ENCODE data around the gene UGT1A9.

UGT1A9 gene

DNA sequence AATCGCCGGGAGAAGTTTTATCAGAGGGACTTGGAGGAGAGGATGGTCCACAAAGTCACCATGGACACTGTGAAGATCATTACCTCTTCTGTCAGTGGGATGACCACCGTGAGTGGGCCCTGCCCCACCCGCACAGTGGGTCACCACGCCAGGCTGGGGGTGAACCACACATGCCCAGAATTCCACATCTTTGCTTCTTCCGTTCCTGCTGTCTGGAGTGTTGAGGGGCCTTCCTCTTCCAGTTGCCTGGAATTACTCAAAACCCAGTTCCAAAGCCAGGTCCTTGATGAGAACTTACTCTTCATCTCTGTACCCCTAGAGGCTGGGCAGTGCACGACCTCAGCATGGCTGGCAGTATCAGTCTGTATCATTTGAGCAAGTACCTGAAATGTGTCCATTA is 128.5 kb downstream of the UGT1A9 start:
- no peak for DNase-seq

DNA sequence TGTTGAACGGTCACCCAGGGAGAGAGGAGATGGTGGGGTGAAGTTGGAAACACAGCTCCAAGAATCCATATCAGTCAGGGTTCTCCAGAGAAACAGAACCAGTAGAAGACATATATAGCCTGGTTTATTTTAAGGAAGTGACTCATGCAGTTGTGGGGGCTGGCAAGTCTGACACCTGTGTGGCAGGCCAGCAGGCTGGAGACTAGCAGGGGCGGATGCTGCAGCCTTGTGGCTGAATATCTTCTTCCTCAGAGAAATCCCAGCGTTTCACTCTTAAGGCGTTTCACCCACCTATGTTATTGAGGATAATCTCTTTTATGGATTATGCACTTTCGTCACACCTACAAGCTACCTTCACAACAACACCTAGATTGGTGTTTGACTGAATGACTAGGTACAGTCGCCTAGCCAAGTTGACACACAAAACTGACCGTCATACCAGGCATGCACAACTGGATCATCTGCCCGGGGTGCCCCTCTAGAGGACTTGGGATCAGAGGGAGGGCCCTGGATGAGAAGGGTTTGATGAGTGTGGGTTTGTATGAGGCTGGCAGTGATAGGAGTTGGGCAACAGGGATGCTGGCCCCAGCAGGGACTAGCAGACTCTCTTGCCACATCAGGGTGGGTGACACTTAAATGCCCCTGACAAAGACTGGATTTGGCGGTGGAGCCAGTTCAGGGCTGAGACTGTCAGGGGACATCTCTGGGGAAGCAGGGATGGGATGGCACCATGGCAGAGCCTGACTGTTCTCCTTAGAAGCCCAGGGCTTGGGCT is 129.8 kb downstream of the UGT1A9 start:
- DNase-seq: no peak

GRCh38 chr2:233802132-233802815 is 130.6 kb downstream of the UGT1A9 start:
- no peak for DNase-seq

- no peak for DNase-seq
These were observed 131.7 kb downstream of the UGT1A9 start for GRCh38 chr2:233803292-233803911.

DNA sequence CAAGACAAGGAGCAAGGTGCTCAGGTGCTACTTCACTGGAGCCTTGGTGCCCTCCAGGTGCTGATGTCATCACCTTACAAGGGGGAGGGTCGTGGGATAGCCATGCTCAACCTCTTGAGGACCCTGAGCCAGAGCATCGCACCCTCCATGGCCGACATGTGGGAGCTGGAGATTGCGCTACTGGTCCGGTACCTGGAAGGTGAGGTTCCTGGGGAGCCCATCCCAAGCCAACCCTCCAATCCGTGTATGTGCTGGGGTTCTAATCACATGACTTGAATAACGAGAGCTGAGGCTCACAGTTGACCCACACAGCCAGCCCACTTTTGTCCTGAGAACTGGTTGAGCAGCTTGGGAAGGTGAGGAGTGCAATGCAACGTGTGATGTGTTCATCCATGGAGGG is 132.3 kb downstream of the UGT1A9 start:
- DNase-seq: no peak

GRCh38 chr2:233807215-233807865 is 135.6 kb downstream of the UGT1A9 start:
- DNase-seq: no peak

DNA sequence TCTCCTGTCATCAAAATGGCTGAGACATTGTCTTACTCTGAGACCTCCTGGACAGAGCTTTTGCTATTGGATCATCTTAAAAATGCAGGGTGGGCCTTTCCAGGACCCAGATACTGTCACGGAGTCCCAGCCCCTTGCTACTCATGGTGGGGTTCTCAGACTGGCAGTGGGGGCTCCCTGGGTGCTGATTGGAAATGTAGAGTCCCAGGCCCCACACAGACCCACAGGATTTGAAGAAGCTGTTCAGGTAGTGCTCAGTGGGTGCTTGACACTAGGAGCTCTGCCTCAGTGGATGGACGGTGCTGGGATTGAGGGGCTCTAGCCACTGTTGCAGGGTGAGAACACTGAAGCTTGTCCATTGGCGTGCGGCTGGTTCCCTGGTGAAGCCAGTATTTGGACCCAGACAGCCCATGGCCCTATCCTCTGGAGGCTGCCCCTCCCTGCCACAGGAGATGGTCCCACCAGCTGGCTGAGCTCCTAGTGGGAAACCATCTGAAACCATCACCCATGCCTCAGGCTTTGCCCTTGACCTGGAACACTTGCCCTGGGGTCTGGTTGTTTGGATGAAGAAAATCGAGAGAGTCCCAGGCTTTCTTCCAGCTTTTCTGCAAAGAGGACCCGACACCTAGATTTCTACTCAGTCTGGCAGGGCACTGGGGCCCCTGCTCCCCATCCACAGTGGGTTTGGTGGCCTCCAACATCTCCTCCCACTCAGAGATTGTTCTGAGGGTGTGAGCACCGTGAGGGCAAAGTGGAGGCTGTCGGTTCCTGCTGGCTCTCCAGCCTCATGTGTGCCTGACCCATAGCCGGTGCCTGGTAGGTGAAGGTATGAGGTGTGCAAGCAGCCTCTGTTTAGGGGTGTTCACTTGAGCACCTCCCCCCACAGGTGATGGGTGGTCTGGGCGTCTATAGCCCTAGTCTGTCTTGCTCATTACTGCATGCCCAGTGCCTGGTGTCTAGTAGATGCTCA is 136.6 kb downstream of the UGT1A9 start:
- DNase-seq: no peak

- DNase-seq: no peak
These were observed 138.7 kb downstream of the UGT1A9 start for GRCh38 chr2:233810385-233810784.

GRCh38 chr2:233811087-233811486 is 139.4 kb downstream of the UGT1A9 start:
- DNase-seq: no peak

DNA sequence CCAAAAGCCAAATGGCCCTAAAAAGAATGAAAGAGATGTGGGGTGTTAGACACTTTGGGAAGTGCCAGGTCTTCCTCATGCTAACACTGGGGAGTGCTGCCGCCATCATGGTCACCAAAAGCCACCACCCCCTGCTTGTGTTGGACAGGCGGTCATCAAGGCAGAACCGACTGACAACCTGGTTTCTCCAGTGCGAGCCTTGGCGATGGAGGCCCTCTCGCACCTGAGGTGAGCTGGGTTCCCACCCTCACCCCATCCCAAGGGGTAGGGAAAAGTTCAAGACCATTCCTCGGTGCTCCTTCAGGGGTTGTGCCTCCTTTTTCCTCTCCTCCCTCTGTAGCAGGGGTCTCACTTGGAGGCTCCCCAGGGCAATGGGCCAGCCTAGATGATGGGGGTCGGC is 140.0 kb downstream of the UGT1A9 start:
- no peak for DNase-seq

DNA sequence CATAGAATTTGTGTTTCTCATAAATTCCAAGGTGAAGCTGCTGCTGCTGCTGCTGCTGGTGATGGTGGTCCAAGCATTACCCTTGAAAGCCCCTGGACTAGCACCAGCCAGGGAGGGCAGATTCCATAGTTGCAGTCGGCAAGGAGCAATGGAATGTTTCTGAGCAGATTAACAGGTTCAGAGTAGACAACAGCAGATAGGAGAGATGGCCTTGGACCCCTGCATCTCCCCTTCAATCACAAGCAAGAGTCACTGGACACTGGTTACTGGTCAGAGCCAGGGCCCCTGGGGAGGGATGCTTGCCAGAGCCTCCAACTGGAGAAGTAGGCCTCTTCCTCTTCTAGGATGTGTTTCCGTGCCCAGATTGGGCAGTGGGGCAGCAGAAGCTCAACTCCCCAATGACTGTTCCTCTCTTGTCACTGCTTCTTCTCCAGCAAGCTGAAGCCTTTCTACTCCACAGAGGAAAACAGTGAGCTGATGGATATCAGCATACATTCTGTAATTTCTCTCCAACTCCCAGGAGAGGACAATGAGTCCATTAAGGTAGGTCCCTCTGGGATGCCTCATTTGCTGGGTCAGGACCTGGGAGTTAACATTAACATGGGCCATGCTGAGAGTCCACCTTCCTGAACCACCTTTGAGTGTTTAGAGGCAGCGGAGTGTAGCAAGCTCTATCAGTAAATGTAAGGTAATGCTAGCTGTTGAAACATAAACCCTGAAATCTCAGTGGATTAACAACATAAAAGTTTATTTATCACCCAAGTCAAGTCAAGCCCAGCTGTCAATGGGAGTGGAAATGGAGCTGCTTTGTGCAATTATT is 141.7 kb downstream of the UGT1A9 start:
- DNase-seq: no peak

- DNase-seq: no peak
These were observed 142.5 kb downstream of the UGT1A9 start for GRCh38 chr2:233814056-233814835.

DNA sequence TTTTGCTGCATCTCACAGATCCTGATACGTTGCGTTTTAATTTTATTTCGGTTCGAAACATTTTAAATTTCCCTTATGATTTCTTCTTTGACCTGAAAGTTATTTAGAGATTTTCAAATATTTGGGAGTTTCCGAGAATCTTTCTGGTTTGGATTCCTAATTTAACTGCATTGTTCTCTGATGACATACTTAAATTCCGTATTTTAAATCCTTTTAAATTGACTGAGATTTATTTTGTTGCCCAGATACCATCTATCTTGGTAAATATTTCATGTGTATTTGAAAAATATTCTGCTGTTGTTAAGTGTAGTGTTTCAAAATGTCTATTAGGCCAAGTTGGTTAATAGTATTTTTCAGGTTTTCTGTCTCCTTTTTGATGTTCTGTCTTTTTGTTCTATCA is 144.2 kb downstream of the UGT1A9 start:
- no peak for DNase-seq

- DNase-seq: no peak
These were observed 144.6 kb downstream of the UGT1A9 start for GRCh38 chr2:233816334-233816733.

GRCh38 chr2:233816771-233817170 is 145.1 kb downstream of the UGT1A9 start:
- no peak for DNase-seq

DNA sequence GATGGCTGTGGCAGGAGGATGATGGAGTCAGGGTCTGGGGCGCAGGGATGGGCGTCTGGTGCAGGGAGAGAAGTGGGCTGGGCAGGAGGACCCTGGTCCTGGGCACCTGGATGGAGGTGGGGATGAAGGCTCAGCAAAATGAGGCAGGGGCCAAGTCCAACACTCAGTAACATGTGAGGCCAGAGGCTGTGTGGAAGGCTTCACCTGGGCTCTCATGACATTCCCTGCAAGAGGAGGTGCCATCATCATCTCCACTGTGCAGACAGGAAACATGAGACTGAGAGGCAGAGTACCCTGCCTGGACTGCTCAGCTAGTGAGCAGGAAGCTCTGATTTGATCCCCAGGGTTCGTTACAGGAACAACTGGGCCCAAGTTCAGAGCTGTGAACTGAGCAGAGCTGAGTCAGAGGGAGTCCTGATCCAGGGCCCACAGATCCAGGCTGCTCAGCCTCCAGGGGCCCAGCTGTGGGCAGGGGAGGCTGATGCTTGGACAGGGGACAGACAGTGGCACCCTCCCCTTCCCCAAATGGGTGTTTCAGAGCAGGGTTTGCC is 145.7 kb downstream of the UGT1A9 start:
- no peak for DNase-seq

- DNase-seq: no peak
These were observed 146.4 kb downstream of the UGT1A9 start for GRCh38 chr2:233817995-233818638.

GRCh38 chr2:233818639-233819621 is 147.2 kb downstream of the UGT1A9 start:
- DNase-seq: no peak

All from NCI-H2081 treated with DMSO at 0.1 percent for 48 hours (cell line).